Naive thymus-derived CD8-positive, alpha-beta T cell (primary cell): ENCODE data around the gene ARHGAP40. TPM values are rescaled to one million over a fixed set of nuclear protein-coding genes. Genes with fewer than 3 reads are reported as not detected.

ENCODE experiments used
- ATAC-seq, 2 donors: fragments of 150-1000 bp; cut with Tn5 transposase in 1 of 2; sonication (Bioruptor Pico), chemical (Tn5 transposase) in 1 of 2; 1 replicate in 1 of 2; 2 replicates in 1 of 2; pipeline ENCODE4 v1.10.0; 2021; ENCODE audit warnings: mild to moderate bottlenecking in 2 of 2, moderate library complexity in 2 of 2
- POLR2A ChIA-PET: fragments of 350-600 bp; sonication (Branson Sonifier 250); formaldehyde crosslinking; loops from one replicate; lab custom pipeline; 2021; ENCODE audit warnings: antibody characterized with exemption; lab: Charles Lee
- DNase-seq, 10 donors: peaks; one replicate each; pipeline versions ENCODE4 v3.0.0 to v3.0.0-alpha.2; 2020 to 2022
- H3K27ac Mint-ChIP-seq, 10 donors: one replicate each; pipeline ENCODE4 v1.8.0; 2020 to 2022; ENCODE audit warnings: mild to moderate bottlenecking in 10 of 10, mixed read lengths in 10 of 10, moderate library complexity in 4 of 10, inconsistent platforms in 1 of 10
- H3K27me3 Mint-ChIP-seq, 5 donors: one replicate each; pipeline ENCODE4 v1.8.0; 2021 to 2022; ENCODE audit warnings: mixed read lengths in 5 of 5
- H3K36me3 Mint-ChIP-seq, 3 donors: one replicate each; pipeline ENCODE4 v1.8.0; 2020 to 2022; ENCODE audit warnings: mixed read lengths in 3 of 3, mild to moderate bottlenecking in 2 of 3, inconsistent platforms in 1 of 3
- H3K4me1 Mint-ChIP-seq, 4 donors: one replicate each; pipeline ENCODE4 v1.8.0; 2021 to 2022; ENCODE audit warnings: mixed read lengths in 4 of 4
- H3K4me3 Mint-ChIP-seq, 10 donors: one replicate each; pipeline ENCODE4 v1.8.0; 2020 to 2022; ENCODE audit warnings: mild to moderate bottlenecking in 10 of 10, mixed read lengths in 10 of 10, moderate library complexity in 6 of 10, inconsistent platforms in 1 of 10
- H3K9me3 Mint-ChIP-seq, 9 donors: one replicate each; pipeline ENCODE4 v1.8.0; 2020 to 2022; ENCODE audit warnings: mixed read lengths in 9 of 9, mild to moderate bottlenecking in 3 of 9, inconsistent platforms in 1 of 9, moderate library complexity in 1 of 9
- polyA plus RNA-seq, 3 donors: library from polyadenylated mRNA; unstranded; fragments of 300-500 nt; fragmentation: Illumina TruSeq; gene quantifications; one replicate each; pipeline ENCODE4 v1.2.3, GENCODE V29; 2021
- total RNA-seq, 8 experiments: library from RNA in 2 of 8; stranded (reverse) in 2 of 8; gene quantifications; one replicate each; pipeline ENCODE4 v1.2.3 and lab custom pipeline; 2021 to 2026

Gene ARHGAP40
- total RNA-seq = not detected
- polyA plus RNA-seq = not detected
- total RNA-seq (lab: John Stamatoyannopoulos, UW) = 0 to 0.30 (median 0.04) reads per million in 6 experiments

- H3K27me3 Mint-ChIP-seq = peaks cover 29 to 77% (median 54%) of the 10 kb centered on the region in 5 donors
- POLR2A ChIA-PET = no interaction called here
These were observed at the start of gene ARHGAP40 for GRCh38 chr20:38601216-38602184. Gene ARHGAP40, plus strand, starts transcription at chr20:38601809.

DNA sequence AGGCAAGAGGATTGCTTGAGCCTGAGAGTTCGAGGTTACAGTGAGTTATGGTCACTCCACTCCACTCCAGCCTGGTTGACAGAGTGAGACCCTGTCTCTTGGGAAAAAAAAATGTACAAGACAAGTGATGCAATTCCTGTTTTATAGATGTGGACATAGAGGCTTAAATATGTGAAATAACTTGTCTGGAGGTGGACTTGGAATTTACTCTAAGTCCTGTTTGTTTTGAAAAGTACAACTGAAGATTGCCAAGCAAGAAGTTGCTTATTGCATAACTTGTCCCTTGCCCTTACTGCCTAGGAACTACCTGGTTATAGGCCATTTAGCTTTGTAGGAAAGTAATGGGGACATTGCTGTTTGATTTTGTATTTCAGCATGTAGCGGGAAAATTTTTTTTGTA, 46.6 kb upstream of the ARHGAP40 start:
- ATAC-seq = no peak

More at GRCh38 chr20:38601216-38602184, at the start of gene ARHGAP40:
- Mint-ChIP-seq H3K4me3 (peak within 1 kb of the TSS in 5 of 10 donors; percentile 2 to 44 (median 32)), H3K4me1 (peaks cover 0 to 9% (median 7%) of the 10 kb centered on the region in 4 donors), H3K36me3 (no peaks in the 10 kb centered on the region), H3K9me3 (no peaks in the 10 kb centered on the region), H3K27ac (peak within 1 kb of the TSS in 2 of 10 donors; percentile 3 to 65)
- ATAC-seq = peak; percentile 57 to 76
- DNase-seq = peak in 1 of 10 donors; percentile 18

GRCh38 chr20:38555395-38555794, 46.2 kb upstream of the ARHGAP40 start:
- ATAC-seq = no peak
- H3K36me3 Mint-ChIP-seq = peaks cover 5 to 40% (median 20%) of the 10 kb centered on the region in 3 donors
- H3K4me1 Mint-ChIP-seq = no peaks in the 10 kb centered on the region
- no peaks in the 10 kb centered on the region for H3K27me3 Mint-ChIP-seq
- H3K4me3 Mint-ChIP-seq = no peak overlapping the region
- no peaks in the 10 kb centered on the region for H3K9me3 Mint-ChIP-seq
- POLR2A ChIA-PET = interaction anchor here (0.9 kb wide), 1 partner anchor 108 kb away, joined by 3 read pairs; no protein-coding TSS in a partner anchor
- H3K27ac Mint-ChIP-seq = no peak overlapping the region
- DNase-seq = no peak

More for the DNA sequence above, 46.6 kb upstream of the ARHGAP40 start:
- Mint-ChIP-seq H3K36me3 (peaks cover 5 to 37% (median 20%) of the 10 kb centered on the region in 3 donors), H3K27me3 (no peaks in the 10 kb centered on the region), H3K9me3 (no peaks in the 10 kb centered on the region), H3K27ac (no peak overlapping the region), H3K4me1 (no peaks in the 10 kb centered on the region), H3K4me3 (no peak overlapping the region)
- DNase-seq = no peak
- POLR2A ChIA-PET = interaction anchor here (0.9 kb wide), 1 partner anchor 108 kb away, joined by 3 read pairs; no protein-coding TSS in a partner anchor

DNA sequence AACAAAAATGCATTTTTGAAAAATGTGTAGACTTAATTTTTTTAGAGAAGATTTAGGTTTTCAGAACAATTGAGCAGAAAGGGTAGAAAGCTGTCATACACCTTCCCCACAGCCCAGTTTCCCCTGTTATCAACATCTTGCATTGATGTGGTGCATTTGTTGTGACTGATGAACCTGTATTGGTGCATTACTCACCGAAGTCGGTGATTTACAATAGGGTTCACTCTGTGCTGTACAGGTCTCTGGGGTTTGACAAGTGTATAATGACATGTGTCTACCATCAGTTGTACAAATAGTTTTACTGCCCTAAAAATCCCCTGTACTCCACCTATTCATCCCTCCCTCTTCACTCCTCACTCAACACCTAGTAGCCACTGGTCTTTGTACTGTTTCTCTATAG, 44.4 kb upstream of the ARHGAP40 start:
- ATAC-seq (no peak), DNase-seq (no peak)
- no peaks in the 10 kb centered on the region for H3K27me3 Mint-ChIP-seq
- H3K4me1 Mint-ChIP-seq = no peaks in the 10 kb centered on the region
- peaks cover 5 to 53% (median 20%) of the 10 kb centered on the region in 3 donors for H3K36me3 Mint-ChIP-seq
- H3K27ac Mint-ChIP-seq = peak overlapping the region in 4 of 10 donors; percentile 1 to 73 (median 22)
- POLR2A ChIA-PET = no interaction called here
- H3K9me3 Mint-ChIP-seq = no peaks in the 10 kb centered on the region
- no peak overlapping the region for H3K4me3 Mint-ChIP-seq

- Mint-ChIP-seq H3K9me3 (no peaks in the 10 kb centered on the region), H3K27ac (no peak overlapping the region), H3K36me3 (peaks cover 5 to 66% (median 20%) of the 10 kb centered on the region in 3 donors), H3K4me1 (peaks cover 0 to 2% (median 0%) of the 10 kb centered on the region in 4 donors), H3K27me3 (no peaks in the 10 kb centered on the region), H3K4me3 (no peak overlapping the region)
- POLR2A ChIA-PET = no interaction called here
- DNase-seq (no peak), ATAC-seq (no peak)
These were observed 42.8 kb upstream of the ARHGAP40 start for GRCh38 chr20:38558596-38559360.

GRCh38 chr20:38559764-38560163, 41.8 kb upstream of the ARHGAP40 start:
- H3K36me3 Mint-ChIP-seq = peaks cover 5 to 75% (median 12%) of the 10 kb centered on the region in 3 donors
- H3K27ac Mint-ChIP-seq = peak overlapping the region in 3 of 10 donors; percentile 13 to 26 (median 16)
- POLR2A ChIA-PET = no interaction called here
- H3K4me1 Mint-ChIP-seq = peaks cover 0 to 2% (median 0%) of the 10 kb centered on the region in 4 donors
- DNase-seq (no peak), ATAC-seq (no peak)
- H3K9me3 Mint-ChIP-seq = no peaks in the 10 kb centered on the region
- no peak overlapping the region for H3K4me3 Mint-ChIP-seq
- H3K27me3 Mint-ChIP-seq = no peaks in the 10 kb centered on the region

GRCh38 chr20:38563802-38564431, 37.7 kb upstream of the ARHGAP40 start:
- Mint-ChIP-seq H3K27me3 (no peaks in the 10 kb centered on the region), H3K27ac (peak overlapping the region in 4 of 10 donors; percentile 33 to 66 (median 60)), H3K4me1 (peaks cover 0 to 2% (median 0%) of the 10 kb centered on the region in 4 donors), H3K36me3 (peaks cover 4 to 88% (median 12%) of the 10 kb centered on the region in 3 donors), H3K4me3 (no peak overlapping the region), H3K9me3 (no peaks in the 10 kb centered on the region)
- no peak for DNase-seq
- no peak for ATAC-seq
- POLR2A ChIA-PET = no interaction called here

GRCh38 chr20:38564680-38565079, 36.9 kb upstream of the ARHGAP40 start:
- H3K27ac Mint-ChIP-seq = peak overlapping the region in 4 of 10 donors; percentile 12 to 57 (median 20)
- POLR2A ChIA-PET = no interaction called here
- no peak overlapping the region for H3K4me3 Mint-ChIP-seq
- H3K9me3 Mint-ChIP-seq = no peaks in the 10 kb centered on the region
- no peaks in the 10 kb centered on the region for H3K27me3 Mint-ChIP-seq
- no peak for ATAC-seq
- H3K36me3 Mint-ChIP-seq = peaks cover 5 to 88% (median 12%) of the 10 kb centered on the region in 3 donors
- no peak for DNase-seq
- H3K4me1 Mint-ChIP-seq = peaks cover 0 to 2% (median 0%) of the 10 kb centered on the region in 4 donors

- peak overlapping the region in 2 of 10 donors; percentile 38 to 40 for H3K27ac Mint-ChIP-seq
- POLR2A ChIA-PET = no interaction called here
These were observed 35.5 kb upstream of the ARHGAP40 start for GRCh38 chr20:38566036-38566598.

DNA sequence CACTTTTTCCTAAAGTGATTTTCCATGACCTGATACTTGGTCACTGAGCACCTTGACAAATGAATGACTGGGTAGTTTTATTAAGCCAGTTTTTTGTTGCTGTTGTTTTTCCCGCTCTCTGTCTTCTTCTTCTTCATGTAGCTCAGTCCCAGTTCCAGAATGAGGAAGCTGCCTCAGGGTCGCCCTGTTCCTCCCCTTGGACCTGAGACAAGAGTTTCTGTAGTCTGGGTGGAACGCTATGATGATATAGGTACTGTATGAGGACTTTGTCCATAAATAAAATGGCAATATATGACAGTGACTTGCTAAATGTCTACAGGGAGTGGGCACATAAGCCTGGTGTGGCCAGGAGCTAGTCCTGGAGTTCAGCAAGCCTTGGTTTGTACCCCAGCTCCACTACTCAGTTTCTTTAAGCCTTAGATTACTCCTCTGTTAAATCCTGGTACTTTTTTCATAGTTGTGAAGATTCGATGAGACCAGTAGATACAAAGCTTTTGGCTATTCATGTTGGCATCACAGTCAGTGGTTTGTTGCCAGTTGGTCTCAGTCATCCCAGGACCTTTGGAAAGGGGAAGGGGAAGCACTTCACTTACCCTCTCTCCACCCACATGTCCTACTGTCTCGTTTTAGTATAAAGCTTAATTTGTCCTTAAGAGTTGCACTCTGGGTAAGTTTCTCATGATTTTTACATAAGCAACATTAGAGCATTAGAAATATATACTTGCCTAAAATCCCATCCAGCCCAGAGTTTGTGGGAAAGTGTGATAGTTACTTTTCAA, 31.7 kb upstream of the ARHGAP40 start:
- H3K36me3 Mint-ChIP-seq = peaks cover 5 to 78% (median 17%) of the 10 kb centered on the region in 3 donors
- ATAC-seq = no peak
- no peak overlapping the region for H3K4me3 Mint-ChIP-seq
- no peaks in the 10 kb centered on the region for H3K4me1 Mint-ChIP-seq
- H3K9me3 Mint-ChIP-seq = no peaks in the 10 kb centered on the region
- H3K27me3 Mint-ChIP-seq = no peaks in the 10 kb centered on the region
- H3K27ac Mint-ChIP-seq = peak overlapping the region in 6 of 10 donors; percentile 3 to 85 (median 44)
- DNase-seq = no peak
- POLR2A ChIA-PET = no interaction called here

More at GRCh38 chr20:38566036-38566598, 35.5 kb upstream of the ARHGAP40 start:
- Mint-ChIP-seq H3K9me3 (no peaks in the 10 kb centered on the region), H3K27me3 (no peaks in the 10 kb centered on the region), H3K36me3 (peaks cover 5 to 89% (median 17%) of the 10 kb centered on the region in 3 donors), H3K4me3 (no peak overlapping the region), H3K4me1 (peaks cover 0 to 2% (median 0%) of the 10 kb centered on the region in 4 donors)
- DNase-seq (no peak), ATAC-seq (no peak)

GRCh38 chr20:38573413-38573812, 28.2 kb upstream of the ARHGAP40 start:
- no peaks in the 10 kb centered on the region for H3K9me3 Mint-ChIP-seq
- H3K4me1 Mint-ChIP-seq = peaks cover 0 to 3% (median 0%) of the 10 kb centered on the region in 4 donors
- POLR2A ChIA-PET = no interaction called here
- peaks cover 5 to 71% (median 15%) of the 10 kb centered on the region in 3 donors for H3K36me3 Mint-ChIP-seq
- H3K27me3 Mint-ChIP-seq = no peaks in the 10 kb centered on the region
- H3K4me3 Mint-ChIP-seq = no peak overlapping the region
- no peak overlapping the region for H3K27ac Mint-ChIP-seq
- no peak for DNase-seq
- ATAC-seq = no peak
